GM19238 (cell line): ENCODE results near the gene CAMK1G.

Experiments
- DNase-seq: peaks from one replicate; pipeline ENCODE4 v3.0.0; 2011; ENCODE audit warnings: low spot score; ENCODE audit not compliant: insufficient read length

Gene CAMK1G

DNA sequence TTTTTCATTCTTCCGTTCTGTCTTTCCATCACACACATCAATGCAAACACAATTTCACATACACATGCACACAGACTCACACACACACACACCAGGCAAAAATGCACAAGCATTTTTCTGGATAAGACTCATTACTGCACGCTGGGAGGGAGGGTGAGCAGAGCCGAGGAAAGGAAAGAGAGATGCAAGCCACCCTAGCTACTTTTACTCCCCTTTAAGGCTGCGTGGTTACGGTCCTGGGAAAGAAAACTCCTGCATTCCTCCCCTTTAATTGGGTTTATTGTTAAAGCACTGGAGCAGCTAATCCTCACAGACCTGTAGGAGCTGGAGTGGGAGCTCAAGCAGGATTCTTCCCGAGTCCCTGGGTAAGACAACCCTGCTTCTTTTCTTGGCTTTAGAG lies at the start of gene CAMK1G:
TSS of gene CAMK1G (plus strand) at position 307 of the 400 bp plus-strand sequence. CDS start 11,270 bp downstream, outside the sequence.
- DNase-seq = no peak

GRCh38 chr1:209534496-209535250 lies 48.8 kb upstream of the CAMK1G start:
- no peak for DNase-seq

DNA sequence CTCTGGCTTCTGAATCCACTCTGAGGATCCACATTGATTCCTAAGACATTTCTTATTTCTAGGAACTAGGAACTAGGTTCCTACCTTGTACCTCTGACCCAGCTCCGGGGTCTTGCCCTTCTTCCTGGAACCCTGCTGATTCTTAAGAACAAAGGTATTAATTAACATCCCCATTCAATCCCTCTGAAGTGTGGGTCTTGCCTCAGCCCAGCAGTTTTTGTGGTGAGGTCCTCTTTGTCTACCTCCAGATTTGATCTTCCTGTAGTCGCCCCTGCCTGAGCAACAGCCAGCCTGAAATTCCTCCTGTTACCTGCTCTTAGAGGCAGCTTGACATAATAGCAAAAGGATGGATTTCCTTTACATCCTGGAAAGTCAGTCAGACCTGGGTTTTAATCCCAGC lies 46.7 kb upstream of the CAMK1G start:
- no peak for DNase-seq

- no peak for DNase-seq
These were observed 46.0 kb upstream of the CAMK1G start for GRCh38 chr1:209537336-209538114.

GRCh38 chr1:209539576-209539975 lies 43.9 kb upstream of the CAMK1G start:
- no peak for DNase-seq

DNA sequence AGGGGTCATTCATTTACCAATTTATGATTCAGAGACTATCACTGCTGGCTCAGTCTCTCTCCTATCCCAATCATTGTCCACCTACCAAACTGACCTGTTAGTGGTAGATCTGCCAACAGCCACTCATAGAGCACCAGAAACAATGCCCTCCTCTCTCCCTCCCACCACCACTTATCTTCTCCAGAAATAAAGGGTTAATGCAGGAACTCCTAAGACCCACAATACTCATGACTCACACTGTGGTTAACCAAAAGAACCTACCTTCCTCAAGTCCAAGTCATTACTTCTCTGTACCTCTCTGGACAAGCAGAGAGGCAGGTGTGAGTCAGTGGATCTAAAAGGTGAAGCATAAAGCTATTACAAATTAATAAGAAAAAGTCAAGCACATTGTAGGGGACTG lies 40.9 kb upstream of the CAMK1G start:
- no peak for DNase-seq

GRCh38 chr1:209544098-209544497 lies 39.4 kb upstream of the CAMK1G start:
- no peak for DNase-seq

DNA sequence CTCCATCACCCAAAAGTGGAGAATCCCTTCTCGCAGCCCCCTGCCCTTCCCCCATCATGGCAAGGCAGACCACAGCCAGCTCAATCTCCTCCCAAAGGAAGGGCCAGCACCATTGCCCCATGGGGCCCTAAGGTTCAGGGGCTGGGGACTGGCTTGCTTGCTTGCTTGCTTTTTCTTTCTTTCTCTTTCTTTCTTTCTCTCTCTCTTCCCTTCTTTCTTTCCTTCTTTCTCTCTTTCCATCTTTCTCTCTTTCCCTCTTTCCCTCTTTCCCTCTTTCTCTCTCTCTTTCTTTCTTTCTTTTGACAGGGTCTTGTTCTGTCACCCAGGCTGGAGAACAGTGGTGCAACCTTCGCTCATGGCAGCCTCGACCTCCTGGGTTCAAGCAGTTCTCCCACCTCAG lies 38.1 kb upstream of the CAMK1G start:
- no peak for DNase-seq

DNA sequence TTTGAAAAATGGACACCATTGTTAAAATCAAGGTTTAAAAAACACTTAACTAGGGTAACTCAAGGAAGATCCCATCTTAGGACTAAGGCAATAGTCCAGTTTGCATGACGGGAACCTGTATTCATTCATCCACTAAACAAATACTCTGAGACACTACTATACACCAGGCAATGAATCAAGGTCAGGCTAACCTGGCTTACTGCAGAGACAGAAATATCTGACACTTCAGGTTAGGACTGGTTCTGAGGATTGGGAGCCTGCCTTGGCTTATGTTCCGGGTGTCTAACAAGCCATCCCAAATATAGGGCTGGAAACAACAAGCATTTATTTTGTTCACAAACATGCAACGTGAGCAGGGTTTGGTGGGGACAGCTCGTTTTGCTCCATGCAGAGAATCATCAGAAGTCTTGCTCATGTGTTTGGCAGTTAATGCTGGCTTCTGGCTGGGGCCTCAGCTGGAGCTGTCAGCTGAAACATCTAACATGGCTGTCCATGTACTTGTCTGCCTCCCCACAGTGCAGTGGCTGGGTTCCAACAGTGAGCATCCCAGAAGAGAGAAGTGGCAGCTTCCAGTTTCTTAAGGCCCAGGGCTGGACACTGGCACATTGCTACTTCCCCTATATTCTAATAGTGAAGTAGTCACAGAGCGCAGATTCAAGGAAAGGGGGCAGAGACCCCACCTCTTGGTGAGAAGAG lies 37.0 kb upstream of the CAMK1G start:
- no peak for DNase-seq

DNA sequence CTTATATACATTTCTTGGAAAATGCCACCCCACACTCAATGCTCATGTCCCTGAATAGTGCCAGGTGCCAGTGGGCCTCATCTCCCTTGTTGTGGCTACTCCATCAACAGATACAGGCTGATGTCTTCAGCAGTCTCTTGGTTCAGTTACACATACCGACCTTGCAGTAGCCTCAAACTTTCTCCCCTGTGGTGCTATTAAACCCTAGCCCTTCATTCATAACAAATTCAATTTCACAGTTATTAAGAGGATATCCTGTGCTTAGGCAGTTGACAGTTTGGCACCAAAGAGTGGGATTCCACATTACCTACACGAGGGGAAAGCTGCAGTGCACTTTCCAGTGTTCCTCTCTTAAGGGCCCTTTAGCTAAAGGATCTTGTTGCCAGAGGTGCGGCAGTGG lies 35.9 kb upstream of the CAMK1G start:
- no peak for DNase-seq

- no peak for DNase-seq
These were observed 33.9 kb upstream of the CAMK1G start for GRCh38 chr1:209549443-209550205.

DNA sequence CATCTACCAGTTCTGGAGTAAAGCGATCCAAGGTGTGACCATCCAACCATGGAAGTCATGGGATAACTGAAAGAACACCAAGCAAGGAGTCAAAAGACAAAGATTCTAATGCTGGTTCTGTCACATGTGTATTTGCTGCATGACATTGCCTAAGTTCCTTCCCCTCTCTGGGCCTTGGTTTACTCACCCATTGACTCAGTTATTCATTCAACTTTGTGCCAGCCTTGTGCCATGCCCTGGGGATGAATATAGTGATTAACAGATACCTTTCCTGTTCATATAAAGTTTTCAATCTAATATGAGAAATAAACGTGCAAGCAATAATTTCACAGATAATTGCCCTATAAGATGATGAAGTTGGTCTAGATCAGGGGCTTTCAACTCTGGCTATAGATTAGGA lies 33.0 kb upstream of the CAMK1G start:
- no peak for DNase-seq

- DNase-seq = no peak
These were observed 30.9 kb upstream of the CAMK1G start for GRCh38 chr1:209552406-209553264.

DNA sequence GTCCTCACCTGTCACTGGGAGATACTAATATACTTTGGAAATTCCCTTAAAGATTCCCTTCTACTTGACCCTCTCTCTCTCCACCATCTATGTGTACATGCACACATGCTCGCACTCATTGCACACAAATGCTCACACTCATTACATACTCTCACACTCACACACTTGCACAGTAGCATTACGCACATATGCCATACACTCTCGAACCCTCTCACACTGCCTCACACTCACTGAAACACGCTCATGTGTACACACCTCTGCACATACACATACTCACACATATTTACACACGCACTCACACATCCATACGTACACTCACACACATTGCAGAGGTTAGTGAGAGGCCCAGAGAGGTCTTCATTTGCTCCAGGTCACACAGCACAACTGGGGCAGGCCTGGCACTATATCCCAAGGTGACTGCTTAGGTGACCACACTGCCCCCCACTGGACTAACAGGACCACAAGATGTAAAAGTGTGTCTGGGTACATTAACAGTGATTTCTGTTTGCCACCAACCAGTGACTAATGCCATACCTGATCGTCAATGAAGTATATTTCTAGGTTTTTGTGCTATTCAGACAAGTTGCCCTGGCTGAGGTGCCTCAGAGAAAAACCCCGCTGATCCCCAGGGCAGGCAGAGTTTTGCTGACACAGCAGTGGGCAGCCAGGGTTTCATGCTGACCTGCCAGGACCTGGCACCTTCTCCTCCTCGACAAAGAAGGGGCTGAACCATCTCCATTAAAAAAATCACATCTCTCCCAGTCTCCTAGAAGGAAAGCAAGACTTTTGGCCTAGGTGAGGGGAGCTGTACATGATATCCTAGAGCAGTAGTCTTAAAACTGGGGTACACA lies 28.5 kb upstream of the CAMK1G start:
- no peak for DNase-seq

- no peak for DNase-seq
These were observed 27.3 kb upstream of the CAMK1G start for GRCh38 chr1:209556162-209556690.

DNA sequence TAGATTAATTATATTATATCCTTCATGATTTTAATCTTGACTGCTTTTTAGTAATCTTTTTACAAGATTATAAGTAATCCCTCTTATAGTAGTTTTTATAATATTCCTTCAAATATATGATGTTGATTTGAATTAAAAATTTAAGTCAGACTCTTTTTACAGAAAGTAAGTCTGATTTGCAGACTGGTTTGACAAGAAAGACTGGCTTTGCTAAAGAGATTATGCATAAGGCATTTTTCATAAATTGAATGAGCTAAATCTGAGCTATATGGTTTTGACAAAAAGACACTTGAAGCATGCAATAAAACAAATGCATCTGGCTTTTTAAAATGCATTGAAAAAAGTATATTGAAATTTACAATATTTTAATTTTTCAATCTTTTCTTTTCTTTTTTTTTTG lies 26.3 kb upstream of the CAMK1G start:
- DNase-seq = no peak

GRCh38 chr1:209560529-209560928 lies 23.0 kb upstream of the CAMK1G start:
- no peak for DNase-seq

DNA sequence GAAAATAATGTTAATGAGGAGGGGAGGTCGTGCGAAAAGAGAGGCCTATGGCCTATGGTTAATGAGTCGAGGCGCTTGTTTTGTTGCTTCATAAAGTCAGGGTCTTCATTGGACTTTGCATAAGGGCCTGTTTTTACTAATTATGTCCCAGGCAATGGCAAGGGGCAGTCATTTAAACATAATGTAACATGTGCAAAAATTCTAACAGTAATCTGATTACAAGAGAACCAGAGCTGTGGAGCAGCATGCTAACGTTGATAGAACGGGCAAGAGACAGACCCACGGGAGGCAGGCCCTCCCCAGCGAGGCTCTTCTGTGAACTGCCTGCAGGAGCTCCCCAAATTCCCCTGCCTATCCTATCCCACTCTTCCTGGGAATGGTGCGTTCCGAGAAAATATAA lies 22.6 kb upstream of the CAMK1G start:
- no peak for DNase-seq

- no peak for DNase-seq
These were observed 22.0 kb upstream of the CAMK1G start for GRCh38 chr1:209561532-209561931.
